DMS 273 (cell line): Measurements from ENCODE around the gene CSNK2B.

Experiments
- DNase-seq: peaks from one replicate; lab custom pipeline; 2025; ENCODE audit not compliant: unreplicated experiment; lab: John Stamatoyannopoulos, UW

The CSNK2B gene

GRCh38 chr6:31660381-31661261 is 5.3 kb upstream of the CSNK2B start, which contains the start of gene C6orf47:
Gene C6orf47, minus strand, starts transcription at chr6:31660778. Its CDS starts 831 bp downstream, at chr6:31659947.
- peak; percentile 95 for DNase-seq

- no peak for DNase-seq
Measured at GRCh38 chr6:31661262-31662123, 4.4 kb upstream of the CSNK2B start.

- DNase-seq = no peak
Measured at GRCh38 chr6:31662124-31662723, 3.7 kb upstream of the CSNK2B start.

- DNase-seq = no peak
Measured at GRCh38 chr6:31663126-31663960, 2.5 kb upstream of the CSNK2B start.

- peak; percentile 70 for DNase-seq
Measured at GRCh38 chr6:31663961-31664789, 1.7 kb upstream of the CSNK2B start.

- DNase-seq = peak; percentile 98
Measured at GRCh38 chr6:31664790-31665500, 935 bp upstream of the CSNK2B start, which contains the start of gene GPANK1. Gene GPANK1, minus strand, starts transcription at chr6:31664997. Its CDS starts 519 bp downstream, at chr6:31664478.

- DNase-seq = no peak
Measured at GRCh38 chr6:31666337-31666965, 571 bp downstream of the CSNK2B start.

- DNase-seq = no peak
Measured at GRCh38 chr6:31669676-31670075, 3.8 kb downstream of the CSNK2B start, which contains the start of gene LY6G5B. Gene LY6G5B, plus strand, starts transcription at chr6:31669976. Its CDS starts 975 bp downstream, at chr6:31670951.

GRCh38 chr6:31676322-31676903 is 10.5 kb downstream of the CSNK2B start:
- DNase-seq = no peak

GRCh38 chr6:31676904-31677303 is 11.0 kb downstream of the CSNK2B start:
- no peak for DNase-seq

GRCh38 chr6:31677955-31678354 is 12.1 kb downstream of the CSNK2B start:
- no peak for DNase-seq

GRCh38 chr6:31680226-31681134 is 14.6 kb downstream of the CSNK2B start, which contains the start of gene LY6G5C:
Gene LY6G5C, minus strand, starts transcription at chr6:31681067. Its CDS starts 694 bp downstream, at chr6:31680373.
- DNase-seq = peak; percentile 87

- DNase-seq = peak; percentile 76
Measured at GRCh38 chr6:31681135-31681671, 15.3 kb downstream of the CSNK2B start.

- DNase-seq = no peak
Measured at GRCh38 chr6:31683591-31683990, 17.7 kb downstream of the CSNK2B start.

- no peak for DNase-seq
Measured at GRCh38 chr6:31686483-31686882, 20.6 kb downstream of the CSNK2B start.

- DNase-seq = peak; percentile 30
Measured at GRCh38 chr6:31687321-31687720, 21.4 kb downstream of the CSNK2B start.
